CD4-positive, alpha-beta T cell treated with Interleukin-6 for 4 hours (primary cell): ENCODE results near the gene TMEM114.

Experiments used
- DNase-seq: peaks from one replicate; pipeline ENCODE4 v3.0.0-alpha.2; 2020; ENCODE audit warnings: mixed read lengths

The TMEM114 gene

GRCh38 chr16:8611122-8611521 lies 20.8 kb upstream of the TMEM114 start:
- DNase-seq: no peak

- DNase-seq: no peak
Observed at GRCh38 chr16:8607214-8607613, 16.9 kb upstream of the TMEM114 start.

GRCh38 chr16:8605554-8605953 lies 15.2 kb upstream of the TMEM114 start:
- no peak for DNase-seq

GRCh38 chr16:8600144-8600775 lies 9.9 kb upstream of the TMEM114 start:
- DNase-seq: no peak

- DNase-seq: no peak
Observed at GRCh38 chr16:8596581-8596980, 6.3 kb upstream of the TMEM114 start.

GRCh38 chr16:8595783-8596182 lies 5.5 kb upstream of the TMEM114 start:
- no peak for DNase-seq

GRCh38 chr16:8594149-8594666 lies 3.9 kb upstream of the TMEM114 start:
- no peak for DNase-seq

GRCh38 chr16:8591451-8591850 lies 1.1 kb upstream of the TMEM114 start:
- DNase-seq: no peak

- no peak for DNase-seq
Observed at GRCh38 chr16:8590811-8591210, 500 bp upstream of the TMEM114 start.

GRCh38 chr16:8589057-8589899 lies 1.0 kb downstream of the TMEM114 start:
- DNase-seq: no peak

GRCh38 chr16:8588682-8589056 lies 1.6 kb downstream of the TMEM114 start:
- DNase-seq: no peak

- no peak for DNase-seq
Observed at GRCh38 chr16:8587065-8587464, 3.2 kb downstream of the TMEM114 start.

- no peak for DNase-seq
Observed at GRCh38 chr16:8585857-8586256, 4.5 kb downstream of the TMEM114 start.

- DNase-seq: no peak
Observed at GRCh38 chr16:8585041-8585440, 5.3 kb downstream of the TMEM114 start.

GRCh38 chr16:8583732-8584131 lies 6.6 kb downstream of the TMEM114 start:
- no peak for DNase-seq

- no peak for DNase-seq
Observed at GRCh38 chr16:8583199-8583598, 7.1 kb downstream of the TMEM114 start.

GRCh38 chr16:8581831-8582580 lies 8.3 kb downstream of the TMEM114 start:
- DNase-seq: no peak

GRCh38 chr16:8579559-8579958 lies 10.8 kb downstream of the TMEM114 start:
- DNase-seq: no peak

GRCh38 chr16:8577678-8578304 lies 12.5 kb downstream of the TMEM114 start:
- DNase-seq: no peak

- no peak for DNase-seq
Observed at GRCh38 chr16:8576141-8577004, 13.9 kb downstream of the TMEM114 start.

- DNase-seq: no peak
Observed at GRCh38 chr16:8575399-8575798, 14.9 kb downstream of the TMEM114 start.
